ENCODE results near the gene TNS2.
A peak's percentile ranks its signal among the peaks of the same experiment; 100 is the strongest.
"Not testable (repeated sequence)": the region's sequence is repeated elsewhere in the genome, so short reads cannot be mapped to it uniquely, and the experiment has no call there.

TNS2 gene, protein sequence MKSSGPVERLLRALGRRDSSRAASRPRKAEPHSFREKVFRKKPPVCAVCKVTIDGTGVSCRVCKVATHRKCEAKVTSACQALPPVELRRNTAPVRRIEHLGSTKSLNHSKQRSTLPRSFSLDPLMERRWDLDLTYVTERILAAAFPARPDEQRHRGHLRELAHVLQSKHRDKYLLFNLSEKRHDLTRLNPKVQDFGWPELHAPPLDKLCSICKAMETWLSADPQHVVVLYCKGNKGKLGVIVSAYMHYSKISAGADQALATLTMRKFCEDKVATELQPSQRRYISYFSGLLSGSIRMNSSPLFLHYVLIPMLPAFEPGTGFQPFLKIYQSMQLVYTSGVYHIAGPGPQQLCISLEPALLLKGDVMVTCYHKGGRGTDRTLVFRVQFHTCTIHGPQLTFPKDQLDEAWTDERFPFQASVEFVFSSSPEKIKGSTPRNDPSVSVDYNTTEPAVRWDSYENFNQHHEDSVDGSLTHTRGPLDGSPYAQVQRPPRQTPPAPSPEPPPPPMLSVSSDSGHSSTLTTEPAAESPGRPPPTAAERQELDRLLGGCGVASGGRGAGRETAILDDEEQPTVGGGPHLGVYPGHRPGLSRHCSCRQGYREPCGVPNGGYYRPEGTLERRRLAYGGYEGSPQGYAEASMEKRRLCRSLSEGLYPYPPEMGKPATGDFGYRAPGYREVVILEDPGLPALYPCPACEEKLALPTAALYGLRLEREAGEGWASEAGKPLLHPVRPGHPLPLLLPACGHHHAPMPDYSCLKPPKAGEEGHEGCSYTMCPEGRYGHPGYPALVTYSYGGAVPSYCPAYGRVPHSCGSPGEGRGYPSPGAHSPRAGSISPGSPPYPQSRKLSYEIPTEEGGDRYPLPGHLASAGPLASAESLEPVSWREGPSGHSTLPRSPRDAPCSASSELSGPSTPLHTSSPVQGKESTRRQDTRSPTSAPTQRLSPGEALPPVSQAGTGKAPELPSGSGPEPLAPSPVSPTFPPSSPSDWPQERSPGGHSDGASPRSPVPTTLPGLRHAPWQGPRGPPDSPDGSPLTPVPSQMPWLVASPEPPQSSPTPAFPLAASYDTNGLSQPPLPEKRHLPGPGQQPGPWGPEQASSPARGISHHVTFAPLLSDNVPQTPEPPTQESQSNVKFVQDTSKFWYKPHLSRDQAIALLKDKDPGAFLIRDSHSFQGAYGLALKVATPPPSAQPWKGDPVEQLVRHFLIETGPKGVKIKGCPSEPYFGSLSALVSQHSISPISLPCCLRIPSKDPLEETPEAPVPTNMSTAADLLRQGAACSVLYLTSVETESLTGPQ (N-terminal part only)

GRCh38 chr12:53049571-53050318, at the start of gene TNS2:
Gene TNS2 (plus strand): TSS chr12:53050065. CDS start chr12:53050186, 121 bp downstream.
- DNase-seq: peak; percentile 37
- in situ Hi-C loops (cut with MboI; ENCODE audit: low pct_unique_long_range_greater_than_20kb, low sequenced_read_pairs): loop anchor here (25.0 kb wide), 1 partner anchor 238 kb away; the partner anchor contains the start of genes MYG1 and PFDN5

DNA sequence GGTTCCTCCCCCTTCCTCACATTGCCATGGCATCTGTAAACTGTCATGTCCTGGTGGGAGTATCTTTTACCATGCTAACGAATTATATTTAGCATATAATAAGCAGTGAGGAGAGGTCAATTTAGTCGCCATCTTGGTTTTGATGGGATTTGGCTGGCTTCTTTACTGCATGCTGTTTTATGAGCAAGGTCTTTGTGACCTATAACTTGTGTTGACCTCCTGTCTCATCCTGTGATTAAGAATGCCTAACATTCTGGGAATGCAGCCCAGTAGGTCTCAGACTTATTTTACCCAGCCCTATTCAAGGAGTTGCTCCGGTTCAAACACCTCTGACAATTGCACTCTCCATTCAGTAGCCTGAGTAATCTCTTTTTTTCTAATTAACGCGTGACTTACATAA, 45.7 kb upstream of the TNS2 start:
- DNase-seq: no peak
- in situ Hi-C loops (cut with MboI; ENCODE audit: low pct_unique_long_range_greater_than_20kb, low sequenced_read_pairs): no loop called here

DNA sequence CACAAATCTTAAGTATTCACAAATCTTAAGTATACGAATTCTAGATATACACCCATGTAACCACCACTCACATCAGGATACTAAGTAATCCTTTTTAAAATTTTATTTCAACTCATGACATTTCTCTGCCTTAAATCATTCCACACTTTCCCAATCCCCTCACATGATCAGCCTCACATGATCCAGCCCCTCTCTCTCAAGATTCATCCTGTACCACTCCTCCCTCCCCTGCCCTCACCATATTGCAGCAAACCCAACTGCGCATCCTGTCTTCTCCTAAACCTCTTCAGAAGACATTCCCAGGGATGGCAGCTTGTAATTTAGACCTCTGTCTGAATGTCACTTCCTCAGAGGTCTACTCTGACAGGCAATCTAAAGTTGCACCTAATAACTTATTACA, 45.3 kb upstream of the TNS2 start:
- DNase-seq: no peak
- in situ Hi-C loops (cut with MboI; ENCODE audit: low pct_unique_long_range_greater_than_20kb, low sequenced_read_pairs): no loop called here

DNA sequence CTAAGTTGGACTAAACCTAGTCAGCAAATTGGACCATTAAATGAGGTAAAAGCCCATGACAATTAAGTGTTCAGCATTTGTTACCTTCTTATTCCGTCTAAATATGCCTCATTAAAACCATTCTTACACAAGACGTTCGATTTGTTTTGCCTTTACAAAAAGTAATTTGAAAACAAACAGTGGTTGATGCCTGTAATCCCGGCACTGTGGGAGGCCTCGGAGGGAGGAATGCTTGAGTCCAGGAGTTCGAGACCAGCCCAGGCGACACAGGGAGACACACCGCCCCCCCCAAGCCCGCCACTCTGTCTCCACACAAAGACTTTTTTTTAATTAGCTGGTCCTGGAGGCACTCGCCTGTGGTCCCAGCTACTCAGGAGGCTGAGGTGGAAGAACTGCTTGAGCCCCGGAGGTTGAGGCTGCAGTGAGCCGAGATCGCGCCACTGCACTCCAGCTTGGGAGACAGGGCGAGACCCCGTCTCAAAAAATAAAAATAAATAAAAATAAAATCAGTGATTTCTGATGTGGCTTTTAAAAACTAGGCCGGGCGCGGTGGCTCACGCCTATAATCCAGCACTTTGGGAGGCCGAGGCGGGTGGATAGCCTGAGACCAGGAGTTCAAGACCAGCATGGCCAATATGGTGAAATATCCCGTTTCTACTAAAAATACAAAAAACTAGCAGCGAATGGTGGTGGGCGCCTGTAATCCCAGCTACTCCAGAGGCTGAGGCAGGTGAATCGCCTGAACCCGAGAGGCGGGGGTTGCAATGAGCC, 44.5 kb upstream of the TNS2 start:
- in situ Hi-C loops (cut with MboI; ENCODE audit: low pct_unique_long_range_greater_than_20kb, low sequenced_read_pairs): no loop called here
- no peak for DNase-seq

- in situ Hi-C loops (cut with MboI; ENCODE audit: low pct_unique_long_range_greater_than_20kb, low sequenced_read_pairs): no loop called here
- peak; percentile 99 for DNase-seq
Measured at GRCh38 chr12:53005986-53006809, 43.7 kb upstream of the TNS2 start, which contains the start of gene EIF4B. Gene EIF4B (plus strand): TSS chr12:53006456. CDS start chr12:53006484, 28 bp downstream.

DNA sequence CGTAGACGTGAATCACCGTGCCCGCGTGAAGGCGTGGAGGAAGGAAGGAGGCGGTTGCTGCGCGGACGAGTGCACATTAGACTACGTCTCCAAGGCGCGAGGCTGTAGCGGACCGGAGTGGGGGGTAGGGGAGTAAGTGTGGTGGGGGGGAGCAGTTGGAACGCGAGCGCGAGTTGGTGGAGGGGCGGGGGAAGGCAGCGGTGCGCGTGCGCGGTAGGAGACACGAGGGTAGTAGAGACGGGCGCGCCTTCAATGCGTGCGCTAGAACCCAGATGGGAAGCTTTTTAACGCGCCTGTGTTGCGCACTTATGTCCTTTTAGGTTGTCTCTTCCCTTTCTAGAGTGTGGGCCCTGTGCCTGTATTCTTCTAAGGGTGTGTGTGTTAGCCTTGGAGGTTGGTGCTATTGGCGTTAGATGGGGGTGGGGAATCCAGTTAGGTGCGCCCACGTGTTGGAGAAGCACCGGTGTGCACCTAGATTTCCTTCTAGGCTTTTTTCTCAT, 43.0 kb upstream of the TNS2 start:
- in situ Hi-C loops (cut with MboI; ENCODE audit: low pct_unique_long_range_greater_than_20kb, low sequenced_read_pairs): no loop called here
- peak; percentile 81 for DNase-seq

DNA sequence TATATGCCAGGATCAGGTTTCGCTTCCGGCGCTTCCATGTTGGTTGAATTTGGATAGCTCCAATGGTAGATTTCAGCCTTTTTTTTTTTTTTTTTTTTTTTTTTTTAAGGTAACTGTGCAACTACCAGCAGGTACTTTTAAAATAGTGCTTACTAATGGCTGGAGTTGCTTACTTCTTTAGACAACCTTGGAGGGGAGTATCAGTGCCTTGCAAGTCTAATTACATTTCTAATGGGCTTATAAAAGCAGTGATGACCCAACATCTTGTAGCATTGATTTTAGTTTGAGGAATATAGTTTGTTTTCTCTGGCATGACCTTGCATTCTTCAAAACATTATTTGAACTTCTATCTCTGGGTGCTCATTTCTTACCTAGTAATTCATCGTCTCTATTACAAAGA, 42.5 kb upstream of the TNS2 start:
- in situ Hi-C loops (cut with MboI; ENCODE audit: low pct_unique_long_range_greater_than_20kb, low sequenced_read_pairs): no loop called here
- no peak for DNase-seq

GRCh38 chr12:53008760-53009159, 41.1 kb upstream of the TNS2 start:
- in situ Hi-C loops (cut with MboI; ENCODE audit: low pct_unique_long_range_greater_than_20kb, low sequenced_read_pairs); DNase-seq: not testable (repeated sequence)

- DNase-seq: no peak
- in situ Hi-C loops (cut with MboI; ENCODE audit: low pct_unique_long_range_greater_than_20kb, low sequenced_read_pairs): no loop called here
Measured at GRCh38 chr12:53010955-53011354, 38.9 kb upstream of the TNS2 start.

GRCh38 chr12:53011889-53012288, 38.0 kb upstream of the TNS2 start:
- in situ Hi-C loops (cut with MboI; ENCODE audit: low pct_unique_long_range_greater_than_20kb, low sequenced_read_pairs): no loop called here
- DNase-seq: no peak

- in situ Hi-C loops (cut with MboI; ENCODE audit: low pct_unique_long_range_greater_than_20kb, low sequenced_read_pairs): no loop called here
- DNase-seq: no peak
Measured at GRCh38 chr12:53012928-53013327, 36.9 kb upstream of the TNS2 start.

DNA sequence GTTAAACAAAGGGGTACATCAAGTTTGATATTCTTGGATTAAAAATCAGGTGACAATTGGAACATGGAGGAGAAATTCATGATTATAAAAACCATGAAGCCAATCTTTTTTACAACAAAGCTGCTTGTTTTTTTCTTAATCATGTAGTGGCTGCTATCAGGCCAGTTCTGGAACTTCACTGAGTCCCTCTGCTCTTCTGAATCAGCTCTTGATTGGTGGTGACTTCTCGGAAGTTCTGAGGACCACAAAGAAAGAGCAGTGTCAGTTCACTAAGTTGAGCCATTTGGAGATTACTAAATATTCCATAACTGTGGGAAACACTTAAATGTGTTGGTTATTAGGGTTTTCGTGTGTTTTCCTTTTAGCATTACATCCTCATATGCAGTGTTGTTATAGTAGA, 35.2 kb upstream of the TNS2 start:
- in situ Hi-C loops (cut with MboI; ENCODE audit: low pct_unique_long_range_greater_than_20kb, low sequenced_read_pairs): no loop called here
- DNase-seq: no peak

DNA sequence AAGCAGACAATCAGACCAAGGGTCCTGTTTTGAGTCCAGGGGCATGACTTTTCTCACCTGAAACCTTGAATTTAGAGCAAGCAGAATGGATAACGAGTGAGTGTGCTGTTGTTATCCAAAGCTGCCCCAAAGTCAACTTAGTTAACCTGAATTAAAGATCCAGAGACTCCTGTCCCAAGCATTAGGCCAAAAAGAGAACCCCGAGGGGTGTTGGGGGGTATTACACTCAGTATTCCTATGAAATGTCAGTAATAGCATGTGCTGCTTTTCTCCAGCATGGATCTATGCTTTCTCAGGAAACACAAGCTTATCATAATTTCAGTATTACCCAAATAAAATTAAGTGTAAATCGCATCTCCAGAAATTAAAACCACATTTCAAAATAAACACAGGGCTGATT, 24.6 kb upstream of the TNS2 start:
- in situ Hi-C loops (cut with MboI; ENCODE audit: low pct_unique_long_range_greater_than_20kb, low sequenced_read_pairs): no loop called here
- DNase-seq: no peak

GRCh38 chr12:53027014-53027413, 22.9 kb upstream of the TNS2 start:
- in situ Hi-C loops (cut with MboI; ENCODE audit: low pct_unique_long_range_greater_than_20kb, low sequenced_read_pairs); DNase-seq: not testable (repeated sequence)

DNA sequence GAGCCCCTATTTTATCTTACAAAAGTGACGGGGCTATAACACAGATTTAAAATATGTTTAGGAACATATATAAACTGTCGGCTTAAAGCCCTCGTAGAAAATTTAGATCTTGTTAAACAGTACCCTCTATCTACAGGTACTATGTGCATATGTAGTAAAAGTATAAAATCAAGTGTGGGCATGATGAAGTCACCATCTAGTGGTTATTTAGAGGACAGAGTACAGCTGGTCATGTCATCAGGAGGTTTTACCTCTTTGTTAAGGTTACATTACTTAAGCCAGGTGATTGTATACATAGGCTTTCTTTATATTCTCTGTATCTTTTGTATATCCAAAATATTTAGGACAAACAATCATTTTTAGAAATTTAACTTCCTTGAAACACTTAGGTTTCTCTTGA, 18.2 kb upstream of the TNS2 start:
- in situ Hi-C loops (cut with MboI; ENCODE audit: low pct_unique_long_range_greater_than_20kb, low sequenced_read_pairs): no loop called here
- DNase-seq: no peak

GRCh38 chr12:53033832-53034231, 16.0 kb upstream of the TNS2 start:
- in situ Hi-C loops (cut with MboI; ENCODE audit: low pct_unique_long_range_greater_than_20kb, low sequenced_read_pairs); DNase-seq: not testable (repeated sequence)

- in situ Hi-C loops (cut with MboI; ENCODE audit: low pct_unique_long_range_greater_than_20kb, low sequenced_read_pairs): no loop called here
Measured at GRCh38 chr12:53034459-53034858, 15.4 kb upstream of the TNS2 start.

More at GRCh38 chr12:53034459-53034858, 15.4 kb upstream of the TNS2 start:
- no peak for DNase-seq
